ENCODE measurements around the gene HOGA1.
"Not testable (repeated sequence)": the region's sequence is repeated elsewhere in the genome, so short reads cannot be mapped to it uniquely, and the experiment has no call there.

The HOGA1 gene

GRCh38 chr10:97644936-97645335 lies 60.7 kb downstream of the HOGA1 start:
- no peak for DNase-seq (ENCODE audit: low read depth in 1 of 2, low spot score in 1 of 2)
- Histone ChIP-seq H3K27me3 (ENCODE audit: insufficient read depth, poor library complexity, severe bottlenecking) (no peaks in the 10 kb centered on the region), H3K27ac (replicated peaks) (no peak overlapping the region), H3K4me3 (replicated peaks; ENCODE audit: insufficient read depth, low read length) (no peak overlapping the region)
- TF ChIP-seq SPI1 (IDR thresholded peaks at IDR 0.05; ENCODE audit: borderline replicate concordance, low read depth) (no peak), POLR2AphosphoS5 (IDR thresholded peaks at IDR 0.05; ENCODE audit: low read depth) (no peak), REST (IDR thresholded peaks at IDR 0.05; ENCODE audit: insufficient replicate concordance, low read depth) (no peak), GABPA (IDR thresholded peaks at IDR 0.05; ENCODE audit: low read depth) (no peak), CTCF (IDR thresholded peaks at IDR 0.05; ENCODE audit: insufficient read depth, low read length) (no peak)

GRCh38 chr10:97647556-97647955 lies 63.4 kb downstream of the HOGA1 start:
- Histone ChIP-seq H3K4me3 (replicated peaks; ENCODE audit: insufficient read depth, low read length) (no peak overlapping the region), H3K27me3 (ENCODE audit: insufficient read depth, poor library complexity, severe bottlenecking) (no peaks in the 10 kb centered on the region), H3K27ac (replicated peaks) (no peak overlapping the region)
- TF ChIP-seq SPI1 (IDR thresholded peaks at IDR 0.05; ENCODE audit: borderline replicate concordance, low read depth) = no peak
- DNase-seq (ENCODE audit: low read depth in 1 of 2, low spot score in 1 of 2) = no peak

- TF ChIP-seq SPI1 (IDR thresholded peaks at IDR 0.05; ENCODE audit: borderline replicate concordance, low read depth) (no peak), GABPA (IDR thresholded peaks at IDR 0.05; ENCODE audit: low read depth) (no peak), CTCF (IDR thresholded peaks at IDR 0.05; ENCODE audit: insufficient read depth, low read length) (no peak), POLR2AphosphoS5 (IDR thresholded peaks at IDR 0.05; ENCODE audit: low read depth) (no peak), REST (IDR thresholded peaks at IDR 0.05; ENCODE audit: insufficient replicate concordance, low read depth) (no peak)
- no peak overlapping the region for H3K4me3 ChIP-seq (replicated peaks; ENCODE audit: insufficient read depth, low read length)
- H3K27me3 ChIP-seq (ENCODE audit: insufficient read depth, poor library complexity, severe bottlenecking) = no peaks in the 10 kb centered on the region
- H3K27ac ChIP-seq (replicated peaks) = no peak overlapping the region
- DNase-seq (ENCODE audit: low read depth in 1 of 2, low spot score in 1 of 2) = peak; percentile 36 to 39
Observed at GRCh38 chr10:97648562-97649404, 64.6 kb downstream of the HOGA1 start.

GRCh38 chr10:97649405-97649750 lies 65.2 kb downstream of the HOGA1 start:
- H3K27ac ChIP-seq (replicated peaks); H3K27me3 ChIP-seq (ENCODE audit: insufficient read depth, poor library complexity, severe bottlenecking); DNase-seq (ENCODE audit: low read depth in 1 of 2, low spot score in 1 of 2); H3K4me3 ChIP-seq (replicated peaks; ENCODE audit: insufficient read depth, low read length): not testable (repeated sequence)

GRCh38 chr10:97650726-97651125 lies 66.5 kb downstream of the HOGA1 start:
- no peak overlapping the region for H3K4me3 ChIP-seq (replicated peaks; ENCODE audit: insufficient read depth, low read length)
- H3K27me3 ChIP-seq (ENCODE audit: insufficient read depth, poor library complexity, severe bottlenecking) = no peaks in the 10 kb centered on the region
- H3K27ac ChIP-seq (replicated peaks) = no peak overlapping the region
- TF ChIP-seq POLR2AphosphoS5 (IDR thresholded peaks at IDR 0.05; ENCODE audit: low read depth) = no peak
- TF ChIP-seq REST (IDR thresholded peaks at IDR 0.05; ENCODE audit: insufficient replicate concordance, low read depth) = no peak
- no peak for TF ChIP-seq GABPA (IDR thresholded peaks at IDR 0.05; ENCODE audit: low read depth)
- no peak for TF ChIP-seq CTCF (IDR thresholded peaks at IDR 0.05; ENCODE audit: insufficient read depth, low read length)
- no peak for TF ChIP-seq SPI1 (IDR thresholded peaks at IDR 0.05; ENCODE audit: borderline replicate concordance, low read depth)
- no peak for DNase-seq (ENCODE audit: low read depth in 1 of 2, low spot score in 1 of 2)

Data from HL-60 (cell line).